AG20443 (cell line): Measurements from ENCODE around the gene UNC45B.
"Not testable (repeated sequence)": the region's sequence is repeated elsewhere in the genome, so short reads cannot be mapped to it uniquely, and the experiment has no call there.

Experiments used
- DNase-seq: peaks from one replicate; pipeline ENCODE4 v3.0.0; 2012; ENCODE audit warnings: low spot score, mixed read lengths

UNC45B gene

DNA sequence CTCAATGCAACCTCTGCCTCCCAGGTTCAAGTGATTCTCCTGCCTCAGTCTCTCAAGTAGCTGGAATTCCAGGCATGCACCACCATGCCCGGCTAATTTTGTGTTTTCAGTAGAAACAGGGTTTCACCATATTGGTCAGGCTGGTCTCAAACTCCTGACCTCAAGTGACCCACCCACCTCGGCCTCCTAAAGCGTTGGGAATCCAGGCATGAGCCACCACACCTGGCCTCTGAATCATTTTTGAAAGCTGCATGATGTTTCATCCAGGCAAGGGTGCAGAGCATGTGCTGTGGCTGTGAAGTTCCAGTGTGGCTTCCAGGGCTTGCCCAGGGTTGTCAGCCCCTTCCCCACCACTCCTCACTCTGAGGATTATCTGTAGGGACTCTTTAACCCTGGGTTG is 24.7 kb downstream of the UNC45B start:
- DNase-seq: not testable (repeated sequence)

DNA sequence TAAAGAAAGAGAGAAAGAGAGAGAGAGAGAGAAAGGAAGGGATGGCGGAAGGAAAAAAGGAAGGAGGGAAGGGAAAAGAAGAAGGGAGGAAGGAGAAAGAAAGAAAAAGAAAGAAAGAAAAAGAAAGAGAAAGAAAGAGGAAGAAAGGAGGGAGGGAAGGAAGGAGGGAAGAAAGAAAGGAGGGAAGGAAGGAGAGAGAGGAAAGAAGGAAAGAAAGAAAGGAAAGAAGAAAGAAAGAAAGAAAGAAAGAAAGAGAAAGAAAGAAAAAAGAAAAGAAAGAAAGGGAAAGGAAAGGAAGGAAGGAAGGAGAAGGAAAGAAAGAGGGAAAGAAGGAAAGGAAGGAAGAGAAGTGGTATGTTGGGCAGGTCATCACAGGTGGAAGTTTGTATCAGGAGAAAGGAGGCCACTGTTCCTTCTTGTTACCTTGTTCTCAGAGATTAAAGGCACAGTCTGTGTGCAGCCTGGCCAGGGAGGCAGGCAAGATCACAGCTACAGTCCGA is 27.3 kb downstream of the UNC45B start:
- no peak for DNase-seq

DNA sequence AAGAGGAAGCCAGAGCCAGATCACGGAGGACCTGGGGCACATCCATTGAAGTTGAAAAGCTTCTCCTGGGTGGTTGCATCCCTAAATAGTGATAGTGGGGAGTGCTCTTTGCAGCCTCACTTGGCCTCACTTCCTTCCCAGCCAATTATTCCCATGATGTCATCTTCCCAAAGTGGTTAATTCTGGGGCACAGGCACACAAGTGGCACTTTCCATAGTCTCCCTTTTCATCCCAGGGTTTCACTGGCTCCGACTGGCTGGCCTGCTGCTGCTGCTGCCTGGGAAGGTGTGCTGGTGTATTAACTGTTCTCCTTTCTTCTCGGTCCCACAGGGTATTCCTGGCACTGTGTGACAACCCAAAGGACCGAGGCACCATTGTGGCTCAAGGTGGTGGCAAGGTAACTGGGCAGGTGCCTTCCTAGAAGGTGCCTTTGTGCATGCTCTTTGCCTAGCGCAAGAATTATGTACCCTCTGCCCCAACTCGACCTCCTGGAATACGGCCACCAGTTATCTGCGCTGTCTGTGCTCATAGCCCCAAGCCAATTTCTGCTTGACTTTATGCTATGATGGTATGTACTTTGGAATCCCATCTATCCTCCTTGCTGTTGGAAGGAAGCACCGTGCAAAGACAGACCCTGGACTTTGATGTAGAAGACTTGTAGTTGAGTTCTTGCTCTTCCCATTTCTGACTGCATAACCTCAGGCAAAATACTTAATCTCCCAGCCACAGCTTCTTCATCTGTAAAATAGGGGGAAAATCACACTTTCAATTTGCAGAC is 28.2 kb downstream of the UNC45B start:
- DNase-seq: no peak

DNA sequence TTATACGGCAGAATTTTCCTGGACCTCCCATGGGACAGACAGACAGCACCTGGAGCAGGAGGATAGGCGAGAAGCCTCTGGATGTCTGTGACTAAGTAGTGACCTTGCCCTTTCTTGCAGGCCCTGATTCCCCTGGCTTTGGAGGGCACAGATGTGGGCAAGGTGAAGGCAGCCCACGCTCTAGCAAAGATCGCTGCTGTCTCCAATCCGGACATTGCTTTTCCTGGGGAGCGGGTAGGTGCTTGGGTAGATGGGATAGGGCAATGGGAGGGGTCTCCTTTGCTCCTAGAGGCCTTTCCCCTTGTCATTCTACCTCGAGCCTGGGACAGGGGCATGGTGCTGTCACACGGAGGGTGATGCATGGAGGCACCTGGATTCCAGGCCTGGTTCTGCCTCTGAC is 29.3 kb downstream of the UNC45B start:
- DNase-seq: no peak

DNA sequence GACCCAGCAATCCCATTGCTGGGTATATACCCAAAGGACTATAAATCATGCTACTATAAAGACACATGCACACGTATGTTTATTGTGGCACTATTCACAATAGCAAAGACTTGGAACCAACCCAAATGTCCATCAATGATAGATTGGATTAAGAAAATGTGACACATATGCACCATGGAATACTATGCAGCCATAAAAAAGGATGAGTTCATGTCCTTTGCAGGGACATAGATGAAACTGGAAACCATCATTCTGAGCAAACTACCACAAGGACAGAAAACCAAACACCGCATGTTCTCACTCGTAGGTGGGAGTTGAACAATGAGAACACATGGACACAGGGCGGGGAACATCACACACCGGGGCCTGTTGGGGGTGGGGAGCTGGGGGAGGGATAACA is 31.8 kb downstream of the UNC45B start:
- not testable (repeated sequence) for DNase-seq

DNA sequence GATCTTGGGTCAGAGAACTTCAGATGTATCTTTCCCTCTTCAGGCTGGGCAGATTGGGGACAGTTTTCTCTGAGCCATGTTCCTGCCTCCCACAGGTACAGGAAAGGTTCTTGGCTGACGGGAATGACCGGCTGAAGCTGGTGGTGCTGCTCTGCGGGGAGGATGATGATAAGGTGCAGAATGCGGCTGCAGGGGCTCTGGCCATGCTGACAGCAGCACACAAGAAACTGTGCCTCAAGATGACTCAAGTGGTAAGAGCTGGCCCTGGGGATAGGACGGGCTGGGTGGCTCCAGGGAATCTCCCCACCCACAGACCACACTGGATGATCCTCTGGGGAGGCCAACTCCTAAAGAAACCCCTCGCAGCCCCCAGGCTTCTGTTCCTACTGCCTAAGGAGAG is 35.7 kb downstream of the UNC45B start:
- no peak for DNase-seq

DNA sequence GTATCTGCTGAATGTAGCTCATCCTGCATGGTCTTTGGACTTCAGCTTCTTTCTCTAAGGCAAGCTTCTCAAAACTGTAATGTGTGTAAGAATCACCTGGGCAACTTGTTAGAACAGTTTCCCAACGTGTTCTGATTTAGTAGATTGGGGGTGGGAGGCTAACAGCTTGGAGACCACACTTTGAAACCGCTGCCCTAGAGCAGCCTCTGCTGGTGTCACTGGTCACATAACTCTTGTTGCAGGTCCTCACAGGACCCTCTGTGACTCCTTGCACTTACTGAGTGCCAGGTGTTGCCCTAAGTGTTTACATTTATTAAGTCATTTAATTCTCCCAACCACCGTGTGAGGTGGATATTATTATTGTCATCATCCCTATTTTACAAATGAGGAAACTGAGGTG is 36.7 kb downstream of the UNC45B start:
- DNase-seq: no peak

DNA sequence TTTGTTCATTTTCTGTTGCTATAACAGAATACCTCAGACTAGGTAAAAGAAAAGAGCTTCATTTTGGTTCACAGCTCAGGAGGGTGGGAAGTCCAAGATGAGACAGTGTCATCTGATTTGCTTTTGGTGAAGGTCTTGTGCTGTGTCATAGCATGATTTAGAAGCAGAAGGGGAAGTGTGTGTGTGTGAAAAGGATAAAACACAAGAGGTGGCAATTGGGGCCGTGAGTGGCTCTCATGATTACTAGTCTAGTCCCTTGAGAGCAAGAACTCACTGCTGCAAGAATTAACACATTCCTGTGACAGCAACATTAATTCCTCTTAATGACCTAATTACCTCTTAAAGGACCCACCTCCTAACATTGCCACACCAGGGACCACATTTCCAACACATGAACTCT is 38.2 kb downstream of the UNC45B start:
- no peak for DNase-seq

DNA sequence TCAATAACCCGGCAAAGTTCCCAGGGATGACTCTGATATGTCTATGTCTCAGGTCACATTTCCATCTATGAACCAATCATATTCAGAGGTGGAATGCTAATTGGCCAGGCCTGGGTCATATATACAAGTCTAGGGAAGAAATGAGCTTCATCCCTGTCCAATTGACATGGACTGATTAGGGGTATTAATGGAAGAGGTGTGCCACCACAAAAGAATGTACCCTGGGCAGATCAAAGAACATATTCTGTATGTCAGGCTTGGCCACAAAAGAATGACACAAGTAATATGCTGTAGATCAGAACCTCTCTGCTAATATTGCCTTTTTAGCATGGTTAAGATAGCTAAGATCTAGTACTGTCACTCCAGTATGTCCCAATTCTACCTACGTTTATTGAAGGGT is 39.9 kb downstream of the UNC45B start:
- DNase-seq: no peak

DNA sequence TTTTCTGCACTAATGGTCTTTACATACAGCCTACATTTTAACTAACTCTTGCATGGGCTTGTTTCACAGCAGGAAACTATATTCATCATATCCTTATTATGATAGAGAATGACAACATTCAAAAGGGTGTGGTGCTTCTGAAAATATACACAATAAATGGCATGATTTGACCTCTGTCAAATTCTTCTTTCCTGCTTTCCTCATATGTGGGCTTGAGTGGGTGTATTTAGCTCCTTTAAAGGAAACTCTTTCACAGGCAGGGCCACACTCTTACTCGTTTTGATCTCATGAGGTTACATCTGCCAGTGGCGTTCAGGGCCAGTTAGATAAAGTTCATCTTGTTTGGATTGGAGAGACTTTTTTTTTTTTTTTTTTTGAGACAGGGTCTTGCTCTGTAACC is 40.5 kb downstream of the UNC45B start:
- no peak for DNase-seq

DNA sequence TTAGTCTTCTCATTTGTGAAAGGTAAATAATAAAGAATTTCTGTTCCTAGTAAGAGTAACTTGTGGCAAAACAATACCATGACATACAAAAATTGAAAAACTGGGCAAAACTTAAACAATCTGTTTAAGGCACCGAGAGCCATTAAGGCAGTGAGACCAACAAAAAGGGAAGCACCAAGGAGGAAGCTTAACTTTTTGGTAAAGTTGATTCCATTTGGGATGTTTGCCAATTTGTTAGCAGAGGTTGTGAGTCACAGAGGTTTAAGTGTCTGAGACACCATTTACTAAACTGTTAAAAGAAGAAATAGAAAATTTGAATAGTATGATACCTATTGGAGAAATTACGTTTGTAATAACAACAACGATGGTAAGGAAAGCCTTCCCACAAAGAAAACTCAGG is 41.7 kb downstream of the UNC45B start:
- no peak for DNase-seq

DNA sequence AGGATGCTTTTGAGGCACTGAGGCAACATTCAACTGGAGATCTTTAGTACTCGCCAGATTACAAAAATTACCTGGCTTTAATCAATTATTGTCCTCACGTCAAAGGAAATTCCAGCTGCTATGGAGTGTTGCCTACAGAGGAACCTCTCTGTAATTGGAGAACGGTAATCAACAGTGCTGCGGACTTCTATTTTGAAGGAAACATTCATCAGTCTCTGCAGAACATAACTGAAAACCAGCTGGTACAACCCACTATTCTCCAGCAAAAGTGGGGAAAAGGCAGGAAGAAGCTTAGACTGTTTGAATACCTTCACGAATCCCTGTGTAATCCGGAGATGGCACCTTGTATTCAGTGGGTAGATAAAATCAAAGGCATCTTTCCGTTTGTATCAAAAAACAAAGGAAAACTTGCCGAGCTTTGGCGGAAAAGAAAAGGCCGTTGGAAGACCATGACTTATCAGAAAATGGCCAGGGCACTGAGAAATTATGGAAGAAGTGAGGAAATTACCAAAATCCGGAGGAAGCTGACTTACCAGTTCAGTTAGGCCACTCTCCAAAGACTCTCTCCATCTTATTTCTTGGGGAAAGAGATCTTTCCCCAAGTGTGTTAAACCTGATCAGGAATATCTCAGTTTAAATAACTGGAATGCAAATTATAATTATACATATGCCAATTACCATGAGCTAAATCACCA is 43.5 kb downstream of the UNC45B start:
- DNase-seq: no peak

DNA sequence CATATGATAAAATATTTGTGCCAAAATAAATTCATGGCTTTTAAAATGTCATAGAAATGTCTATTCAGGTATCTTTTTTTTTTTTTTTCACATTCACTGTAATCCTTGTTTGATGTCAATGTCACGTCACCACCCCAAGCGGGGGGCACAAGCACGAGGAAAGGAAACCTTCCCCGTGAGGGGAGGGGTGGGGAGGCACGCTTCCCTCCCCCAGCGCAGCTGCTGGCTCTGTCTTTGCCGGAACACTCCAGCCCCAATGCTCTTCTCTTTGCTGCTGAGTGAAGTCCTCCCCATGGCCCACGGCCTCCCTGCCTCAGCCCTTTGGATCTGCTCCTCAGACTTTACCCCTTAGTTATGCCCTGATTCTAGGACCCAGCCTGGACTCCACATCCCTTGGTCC is 45.1 kb downstream of the UNC45B start:
- DNase-seq: no peak

DNA sequence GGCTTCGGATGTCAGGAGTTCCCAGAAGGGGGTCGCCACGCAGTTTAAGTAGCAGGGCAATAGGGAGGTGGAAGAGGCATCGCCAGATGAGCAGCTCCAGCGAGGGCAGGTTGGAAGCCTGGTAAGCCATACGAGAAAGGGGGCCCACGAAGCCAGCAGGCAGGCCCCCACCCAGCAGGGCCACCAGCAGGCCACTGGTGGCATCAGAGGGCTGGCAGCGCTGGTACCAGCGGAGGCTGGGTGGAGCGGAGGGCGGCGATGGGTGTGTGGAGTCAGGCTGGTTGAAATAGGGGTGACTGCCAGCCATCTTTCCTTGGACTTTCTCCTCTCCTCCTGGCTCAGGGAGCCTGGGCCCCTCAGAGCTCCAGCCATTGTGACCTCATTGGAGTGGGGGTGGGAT is 46.4 kb downstream of the UNC45B start, which contains the start of gene SLC35G3:
SLC35G3 (minus strand) TSS at position 393 of the 400 bp plus-strand sequence; CDS start at position 307, 86 bp downstream.
- not testable (repeated sequence) for DNase-seq

DNA sequence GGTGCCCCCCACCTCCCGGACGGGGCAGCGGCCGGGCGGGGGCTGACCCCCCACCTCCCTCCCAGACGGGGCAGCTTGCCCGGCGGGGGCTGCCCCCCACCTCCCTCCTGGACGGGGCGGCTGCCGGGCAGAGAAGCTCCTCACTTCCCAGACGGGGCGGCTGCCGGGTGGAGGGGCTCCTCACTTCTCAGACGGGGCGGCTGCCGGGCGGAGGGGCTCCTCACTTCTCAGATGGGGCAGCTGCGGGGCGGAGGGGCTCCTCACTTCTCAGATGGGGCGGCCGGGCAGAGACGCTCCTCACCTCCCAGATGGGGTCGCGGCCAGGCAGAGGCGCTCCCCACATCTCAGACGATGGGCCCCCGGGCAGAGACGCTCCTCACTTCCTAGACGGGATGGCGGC is 47.4 kb downstream of the UNC45B start:
- not testable (repeated sequence) for DNase-seq

DNA sequence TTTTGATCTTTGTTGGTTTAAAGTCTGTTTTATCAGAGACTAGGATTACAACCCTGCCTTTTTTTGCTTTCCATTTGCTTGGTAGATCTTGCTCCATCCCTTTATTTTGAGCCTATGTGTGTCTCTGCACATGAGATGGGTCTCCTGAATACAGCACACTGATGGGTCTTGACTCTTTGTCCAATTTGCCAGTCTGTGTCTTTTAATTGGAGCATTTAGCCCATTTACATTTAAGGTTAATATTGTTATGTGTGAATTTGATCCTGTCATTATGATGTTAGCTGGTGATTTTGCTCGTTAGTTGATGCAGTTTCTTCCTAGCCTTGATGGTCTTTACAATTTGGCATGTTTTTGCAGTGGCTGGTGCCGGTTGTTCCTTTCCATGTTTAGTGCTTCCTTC is 55.0 kb downstream of the UNC45B start:
- not testable (repeated sequence) for DNase-seq

DNA sequence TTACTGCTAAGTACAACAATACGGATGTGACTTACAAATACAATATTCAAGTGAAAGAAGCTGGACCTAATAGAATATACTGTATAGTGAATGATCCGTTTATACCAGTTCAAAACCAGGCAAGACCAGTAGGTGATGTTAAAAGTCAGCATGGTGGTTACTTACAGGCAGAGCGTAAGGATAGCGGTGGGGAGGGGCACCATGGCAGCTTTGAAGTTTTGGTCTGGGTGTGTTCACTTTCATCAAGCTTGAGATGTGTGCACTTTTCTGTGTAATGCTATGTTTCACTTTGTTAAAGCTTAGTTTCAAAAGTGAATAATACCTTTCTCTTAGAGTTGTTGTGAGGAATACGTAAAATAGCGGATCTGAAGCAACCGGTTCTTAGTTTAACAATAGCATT is 63.1 kb downstream of the UNC45B start:
- no peak for DNase-seq

DNA sequence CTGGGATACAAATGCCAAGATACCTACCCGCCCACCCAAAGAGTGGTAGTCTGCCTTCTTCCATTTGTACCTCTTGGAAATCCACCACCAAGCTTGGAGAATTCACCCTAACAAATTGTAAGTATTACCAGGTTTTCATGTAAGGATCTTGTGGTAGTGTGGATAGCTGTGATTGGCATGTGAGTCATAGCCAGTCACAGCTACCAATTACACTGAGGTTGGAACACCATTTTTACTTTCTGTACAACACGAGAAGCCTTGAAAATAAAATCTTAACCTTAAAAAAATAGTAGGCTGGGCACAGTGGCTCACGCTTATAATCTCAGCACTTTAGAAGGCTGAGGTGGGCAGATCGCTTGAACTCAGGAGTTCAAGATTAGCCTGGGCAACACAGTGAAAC is 65.1 kb downstream of the UNC45B start:
- no peak for DNase-seq

DNA sequence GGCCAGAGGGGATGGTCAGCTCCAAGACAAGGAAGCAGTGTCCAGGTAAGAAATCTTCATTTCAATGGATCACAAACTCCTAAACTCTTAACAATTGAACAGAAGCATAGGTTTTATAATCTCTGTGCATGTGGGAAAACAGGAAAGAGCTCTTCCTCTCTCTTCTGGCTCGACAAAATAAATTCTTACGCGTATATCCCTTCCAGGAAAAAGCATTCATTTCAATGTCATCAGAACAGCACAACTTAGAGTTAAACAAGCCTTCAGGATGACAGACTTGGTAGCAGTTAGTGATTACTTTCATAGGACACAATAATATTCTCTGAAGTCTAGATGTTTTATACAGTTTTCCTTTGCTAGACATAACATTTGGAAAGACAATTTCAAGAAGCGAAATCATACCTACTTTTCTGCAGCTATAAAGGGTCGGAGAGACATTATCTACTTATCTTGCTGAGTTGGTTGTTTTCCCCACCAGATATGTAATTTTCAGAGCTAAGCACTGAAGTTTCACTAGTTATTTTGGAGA is 65.9 kb downstream of the UNC45B start:
- no peak for DNase-seq

DNA sequence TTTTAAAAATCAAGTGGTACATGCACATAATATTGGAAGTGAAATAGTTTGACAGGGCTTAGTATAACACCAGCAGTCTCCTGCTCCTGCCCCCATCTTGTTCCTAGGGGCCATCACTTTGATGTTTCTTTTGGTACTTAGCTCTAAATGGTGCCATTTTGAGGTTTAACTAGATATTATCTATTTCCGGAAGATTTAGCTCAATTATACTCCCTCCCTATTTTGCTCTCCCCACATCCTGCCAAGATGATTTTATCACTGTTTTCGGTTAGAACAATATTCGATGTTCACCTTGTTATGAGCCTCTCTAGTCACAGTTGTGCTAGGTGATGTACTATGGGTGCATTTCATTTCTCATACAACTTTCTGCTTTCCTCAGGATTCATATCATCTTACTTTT is 66.6 kb downstream of the UNC45B start:
- DNase-seq: no peak

DNA sequence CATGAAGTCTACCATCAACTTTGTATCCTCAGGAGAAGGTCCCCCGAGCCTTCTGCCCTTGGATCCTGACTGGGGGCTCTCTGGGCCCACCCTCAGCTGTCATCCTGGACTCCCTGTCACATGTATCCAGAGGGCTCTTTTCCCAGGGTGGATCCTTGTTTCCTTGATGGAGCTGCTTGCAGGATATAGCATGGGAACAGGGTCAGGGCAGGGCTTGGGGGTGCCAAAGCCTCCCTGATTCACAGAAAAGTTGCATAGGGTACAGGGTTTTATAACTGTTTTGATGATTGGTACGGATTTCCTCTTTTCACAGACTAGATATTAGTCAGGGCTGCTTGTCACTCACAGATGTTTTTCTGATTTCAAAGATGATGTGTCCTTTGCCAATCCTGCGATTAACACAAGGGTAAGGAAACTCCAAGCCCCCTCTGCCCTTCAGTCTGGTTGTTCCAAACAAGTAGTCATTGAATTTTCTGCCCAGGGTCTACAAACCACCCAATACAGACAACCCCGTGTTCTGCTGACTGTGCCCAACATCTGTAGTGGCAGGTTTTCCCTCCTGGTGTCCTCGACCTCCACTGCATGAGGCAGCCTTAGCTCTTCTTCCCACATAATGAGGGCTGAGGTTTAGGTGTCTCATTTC is 67.1 kb downstream of the UNC45B start:
- DNase-seq: no peak

DNA sequence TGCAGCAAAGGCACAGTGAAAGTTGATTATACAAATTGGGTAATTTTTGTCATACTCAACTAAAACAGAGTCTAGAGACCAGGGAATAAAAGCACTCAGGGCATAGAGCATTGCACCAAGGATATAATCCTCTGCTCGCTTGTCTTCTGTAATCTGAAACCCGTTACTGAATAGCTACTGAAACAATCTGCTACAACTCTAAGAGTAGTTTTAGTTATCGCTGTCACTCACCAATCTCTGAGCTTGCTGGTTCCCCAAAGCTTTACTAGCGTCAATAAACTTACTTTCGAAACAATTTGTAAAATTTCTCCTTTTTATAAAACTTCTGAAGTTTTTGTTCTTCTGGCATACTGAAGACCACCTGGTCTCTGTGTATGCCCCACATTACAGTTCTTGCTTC is 69.5 kb downstream of the UNC45B start:
- DNase-seq: no peak

DNA sequence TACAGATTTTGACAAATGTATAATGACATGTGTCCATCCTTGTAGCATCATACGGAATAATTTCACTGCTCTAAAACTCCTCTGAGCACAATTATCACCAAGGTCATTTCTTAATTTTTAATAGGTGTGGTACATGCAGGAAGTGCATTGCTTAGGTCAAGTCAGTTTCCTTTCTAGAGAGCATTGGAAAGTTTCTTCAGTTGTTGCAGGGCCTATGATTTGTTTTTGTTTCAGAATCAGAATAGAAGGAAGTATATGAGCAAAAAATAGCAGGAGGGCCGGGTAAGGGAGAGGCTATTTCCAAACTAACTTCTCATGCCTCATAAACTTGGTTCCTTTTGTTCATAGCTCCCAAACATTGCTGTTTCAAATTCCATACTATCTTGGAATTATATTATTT is 71.3 kb downstream of the UNC45B start:
- DNase-seq: no peak
